ENCODE data around the gene ATP2B1.
A peak's percentile ranks its signal among the peaks of the same experiment; 100 is the strongest.
"Not testable (repeated sequence)": the region's sequence is repeated elsewhere in the genome, so short reads cannot be mapped to it uniquely, and the experiment has no call there.

The ATP2B1 gene

DNA sequence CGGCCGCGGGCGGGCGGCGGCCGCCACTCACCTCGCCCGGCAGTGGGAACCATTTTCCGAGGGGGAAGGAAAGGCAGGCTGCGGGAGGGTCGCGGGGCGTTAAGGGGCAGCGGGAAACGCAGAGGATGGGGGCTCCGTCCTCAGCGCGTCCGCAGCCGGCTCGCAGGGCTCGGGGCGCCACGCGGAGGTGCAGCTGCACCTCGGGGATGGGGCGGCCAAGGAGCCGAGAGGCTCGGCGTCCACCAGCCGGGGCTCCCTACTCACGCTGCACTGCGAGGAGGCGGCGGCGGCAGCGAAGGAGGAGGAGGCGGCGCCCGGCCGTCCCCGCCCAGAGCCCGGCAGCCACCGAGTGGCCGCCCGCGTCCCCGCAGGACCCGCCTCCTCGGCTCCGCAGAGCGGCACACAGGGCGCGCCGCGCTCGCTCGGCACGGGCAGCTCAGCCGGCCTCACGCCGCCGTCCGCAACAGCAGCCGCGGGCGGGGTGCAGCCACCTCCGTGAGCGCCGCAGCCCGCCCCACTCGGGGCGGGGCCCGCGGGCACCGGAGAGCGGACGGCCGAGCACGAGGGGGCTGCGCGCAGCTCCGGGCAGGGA, at the start of gene ATP2B1:
Gene ATP2B1, minus strand, starts transcription at position 274 of the 592 bp plus-strand sequence. CDS start 52,952 bp downstream, outside the sequence.
- peak; percentile 48 to 73 (median 65) for DNase-seq (ENCODE audit: low read depth in 2 of 3, low spot score in 2 of 3)

DNA sequence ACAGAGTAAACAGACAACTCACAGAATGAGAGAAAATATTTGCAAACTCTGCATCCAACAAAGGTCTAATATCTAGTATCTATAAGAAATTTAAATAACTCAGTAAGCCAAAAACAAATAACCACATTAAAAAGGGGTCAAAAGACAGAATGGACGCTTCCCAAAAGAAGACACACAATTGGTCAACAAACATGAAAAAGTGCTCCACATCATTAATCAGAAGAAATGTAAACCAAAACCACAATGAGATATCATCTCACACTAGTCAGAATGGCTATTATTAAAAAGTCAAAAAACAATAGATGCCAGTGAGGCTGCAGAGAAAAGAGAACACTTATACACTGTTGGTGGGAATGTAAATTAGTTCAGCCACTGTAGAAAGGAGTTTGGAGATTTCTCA, 49.3 kb upstream of the ATP2B1 start:
- DNase-seq (ENCODE audit: low read depth in 2 of 3, low spot score in 2 of 3) = not testable (repeated sequence)

DNA sequence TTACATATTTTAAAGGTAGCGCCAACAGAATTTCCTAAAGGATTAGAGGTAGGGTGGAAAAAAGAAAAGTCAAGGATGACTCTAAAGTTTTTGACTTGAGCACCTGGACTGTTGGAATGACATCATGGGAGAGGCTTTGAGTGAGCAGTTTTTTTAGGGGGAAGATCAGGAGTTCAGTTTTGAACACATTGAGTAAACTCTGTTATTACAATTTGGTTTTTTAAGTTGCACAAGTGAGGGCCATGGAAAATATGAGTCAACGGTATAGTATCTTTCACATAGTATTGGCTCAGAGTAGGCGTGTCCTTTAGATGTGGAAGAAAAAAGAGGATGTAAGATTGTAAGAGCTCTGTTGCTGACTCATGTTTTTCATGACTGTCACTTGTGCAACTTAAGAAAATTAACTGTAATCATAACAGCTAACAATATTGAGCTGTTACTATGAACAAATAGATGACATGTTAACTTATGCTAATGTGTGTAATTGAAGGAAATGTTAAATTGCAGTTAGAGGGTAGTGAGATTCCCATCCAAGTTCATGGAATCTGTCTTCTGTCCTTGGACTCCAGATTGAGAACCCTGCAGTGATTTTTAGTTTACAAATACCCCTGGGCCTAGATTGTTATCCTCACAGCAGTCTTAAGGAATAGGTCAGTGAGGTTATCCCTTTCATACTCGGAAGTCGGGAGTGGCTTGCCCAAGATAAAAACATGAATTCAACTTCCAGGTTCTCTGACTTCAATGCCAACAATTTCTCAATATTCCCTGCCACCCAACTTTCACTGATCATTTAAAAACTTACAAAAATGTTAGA, 48.2 kb upstream of the ATP2B1 start:
- no peak for DNase-seq (ENCODE audit: low read depth in 2 of 3, low spot score in 2 of 3)

DNA sequence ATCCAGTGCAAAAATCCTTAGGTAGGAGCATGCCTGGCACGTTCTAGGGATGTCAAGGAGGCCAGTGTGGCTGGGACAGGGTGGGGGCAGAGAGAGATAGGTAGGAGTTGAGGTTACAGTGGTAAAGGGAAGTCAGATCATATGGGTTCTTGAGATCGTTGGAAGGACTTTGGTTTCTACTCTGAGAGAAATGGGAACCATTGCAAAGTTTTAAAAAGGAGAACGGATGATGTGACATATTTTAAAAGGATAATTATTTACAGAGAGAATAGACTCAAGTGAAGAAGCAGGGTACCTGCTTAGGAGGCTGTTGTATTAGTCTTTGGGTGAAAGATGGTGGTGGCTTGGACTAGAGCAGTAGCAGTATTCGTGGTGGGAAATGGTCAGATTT, 47.6 kb upstream of the ATP2B1 start:
- DNase-seq (ENCODE audit: low read depth in 2 of 3, low spot score in 2 of 3) = no peak

DNA sequence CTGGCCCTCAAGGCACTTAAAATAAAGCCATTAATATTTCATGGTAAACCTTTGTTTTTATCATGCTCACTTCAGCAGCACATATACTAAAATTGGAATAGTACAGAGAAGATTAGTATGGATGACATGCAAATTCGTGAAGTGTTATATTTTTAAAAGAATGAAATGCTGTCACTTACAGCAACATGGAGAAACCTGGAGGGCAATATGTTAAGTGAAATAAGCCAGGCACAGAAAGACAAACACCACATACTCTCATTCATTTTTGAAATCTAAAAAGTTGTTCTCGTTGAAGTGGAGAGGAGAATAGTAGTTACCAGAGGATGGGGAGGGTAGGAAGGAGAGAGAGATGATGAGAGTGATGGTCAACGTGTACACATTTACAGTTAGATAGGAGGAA, 45.4 kb upstream of the ATP2B1 start:
- DNase-seq (ENCODE audit: low read depth in 2 of 3, low spot score in 2 of 3) = no peak

DNA sequence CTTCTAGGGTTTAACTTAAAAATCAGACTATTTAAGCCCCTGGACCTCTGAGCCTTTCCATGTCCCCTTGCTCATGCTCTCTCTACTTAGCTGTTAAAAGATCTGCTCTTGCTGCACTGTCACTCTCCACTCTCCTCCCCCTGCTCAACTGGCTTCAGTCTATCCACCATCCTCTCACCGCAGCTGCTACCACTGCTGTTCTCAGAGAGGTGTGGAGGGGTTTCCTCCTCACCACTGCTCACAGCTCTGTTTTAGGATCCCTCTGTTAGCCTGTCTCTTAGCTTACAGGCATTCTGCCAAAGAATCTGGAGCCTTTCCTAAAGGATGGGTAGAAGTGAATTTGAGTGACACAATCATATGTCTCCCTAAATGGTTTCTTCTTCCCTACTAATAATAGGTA, 43.7 kb upstream of the ATP2B1 start:
- no peak for DNase-seq (ENCODE audit: low read depth in 2 of 3, low spot score in 2 of 3)

DNA sequence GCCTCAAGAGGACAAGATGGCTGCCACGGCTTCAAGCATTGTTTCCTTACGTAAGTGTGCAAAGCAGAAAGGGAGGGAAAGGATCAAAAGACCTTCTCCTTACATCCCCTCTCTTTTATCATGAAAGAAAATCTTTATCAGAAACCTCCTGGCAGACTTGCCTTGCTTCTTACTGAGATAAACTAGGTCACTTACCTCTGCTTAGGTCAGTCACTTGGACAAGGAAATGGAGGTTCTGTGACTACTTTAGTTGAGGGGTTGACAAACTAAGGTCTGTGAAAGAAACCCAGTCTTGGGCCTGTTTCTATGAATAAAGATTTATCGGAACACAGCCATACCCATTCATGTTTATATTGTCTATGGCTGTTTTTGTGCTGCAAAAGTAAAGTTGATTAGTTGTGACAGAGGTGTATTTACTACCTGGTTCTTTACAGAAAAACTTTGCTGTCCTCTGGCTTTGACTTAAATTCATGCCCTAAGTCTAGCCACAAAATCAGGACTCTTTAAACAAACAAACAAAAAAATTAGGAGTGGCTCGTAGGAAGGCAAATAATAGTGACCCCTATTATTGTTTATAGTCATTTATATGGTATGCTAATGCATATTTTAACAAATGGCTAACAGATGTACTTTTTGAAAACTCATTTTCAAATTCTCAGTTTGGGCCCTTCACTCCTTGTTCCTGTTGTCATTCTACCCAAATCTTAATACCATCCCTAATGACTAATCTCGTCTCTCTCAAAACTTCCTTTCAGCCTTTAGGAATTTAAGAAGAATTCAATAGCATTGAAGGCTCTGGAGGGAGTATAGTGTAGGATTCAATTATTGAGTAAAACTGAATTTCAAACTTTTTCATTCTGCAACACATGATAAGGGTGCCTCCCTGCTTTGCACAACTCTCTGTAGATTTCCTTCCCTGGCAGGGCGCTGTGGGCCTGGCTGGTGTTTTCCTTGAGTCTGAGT, 42.0 kb upstream of the ATP2B1 start:
- no peak for DNase-seq (ENCODE audit: low read depth in 2 of 3, low spot score in 2 of 3)

DNA sequence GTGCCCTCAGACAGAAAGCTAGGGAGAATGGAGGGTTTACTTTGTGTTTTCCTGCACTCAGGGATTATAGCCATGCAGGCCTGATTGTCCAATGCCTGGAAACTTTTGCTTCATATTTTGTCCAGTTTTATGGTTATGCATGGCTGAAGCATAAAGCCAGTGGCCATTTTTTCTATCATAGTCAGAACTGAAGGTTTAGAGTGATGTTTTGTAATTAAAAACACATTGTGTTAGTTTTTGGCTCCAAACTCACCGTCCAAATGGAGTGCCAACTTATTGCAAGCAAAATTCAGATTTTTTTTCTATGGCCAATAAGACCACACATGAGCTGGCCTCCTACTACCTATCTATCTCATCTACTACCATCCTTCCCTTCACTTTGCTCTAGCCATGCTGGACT, 40.2 kb upstream of the ATP2B1 start:
- DNase-seq (ENCODE audit: low read depth in 2 of 3, low spot score in 2 of 3) = no peak

DNA sequence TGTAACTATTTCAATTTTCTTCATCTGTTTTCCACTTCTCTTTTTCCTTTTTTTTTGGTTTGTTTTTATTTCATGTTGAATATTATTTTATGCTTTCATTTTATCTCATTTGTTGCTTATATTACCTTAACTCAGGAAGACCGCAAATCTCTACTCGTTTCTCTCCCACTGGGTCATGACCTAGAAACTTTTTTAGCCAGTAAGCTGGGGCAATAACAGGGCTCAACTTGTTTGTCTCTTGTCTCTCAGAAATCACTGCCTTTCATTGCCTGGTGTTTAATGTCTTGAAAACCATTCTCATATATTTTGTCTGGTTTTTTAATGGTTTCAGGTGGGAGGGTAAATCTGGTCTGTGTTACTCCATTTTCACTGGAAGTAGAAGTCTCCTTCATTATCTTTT, 36.6 kb upstream of the ATP2B1 start:
- no peak for DNase-seq (ENCODE audit: low read depth in 2 of 3, low spot score in 2 of 3)

DNA sequence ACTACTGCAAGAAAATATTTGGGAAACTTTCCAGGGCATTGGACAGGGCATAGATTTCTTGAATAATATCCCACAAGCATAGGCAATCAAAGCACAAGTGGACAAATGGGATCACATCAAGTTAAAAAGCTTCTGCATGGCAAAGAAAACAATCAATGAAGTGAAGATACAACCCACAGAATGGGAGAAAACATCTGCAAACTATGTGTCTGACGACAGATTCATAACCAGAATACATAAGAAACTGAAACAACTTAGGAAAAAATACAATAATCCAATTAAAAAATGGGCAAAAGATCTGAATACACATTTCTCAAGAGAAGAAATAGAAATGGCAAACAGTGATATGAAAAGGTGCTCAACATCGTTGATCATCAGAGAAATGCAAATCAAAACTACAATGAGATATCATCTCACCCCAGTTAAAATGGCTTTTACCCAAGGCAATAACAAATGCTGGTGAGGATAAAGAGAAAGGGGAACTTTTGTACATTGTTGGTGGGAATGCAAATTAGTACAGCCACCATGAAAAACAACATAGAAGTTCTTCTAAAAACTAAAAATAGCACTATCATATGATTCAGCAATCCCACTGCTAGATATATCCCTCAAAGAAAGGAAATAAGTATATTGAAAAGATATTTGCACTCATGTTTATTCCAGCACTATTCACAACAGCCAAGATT, 33.8 kb upstream of the ATP2B1 start:
- no peak for DNase-seq (ENCODE audit: low read depth in 2 of 3, low spot score in 2 of 3)

DNA sequence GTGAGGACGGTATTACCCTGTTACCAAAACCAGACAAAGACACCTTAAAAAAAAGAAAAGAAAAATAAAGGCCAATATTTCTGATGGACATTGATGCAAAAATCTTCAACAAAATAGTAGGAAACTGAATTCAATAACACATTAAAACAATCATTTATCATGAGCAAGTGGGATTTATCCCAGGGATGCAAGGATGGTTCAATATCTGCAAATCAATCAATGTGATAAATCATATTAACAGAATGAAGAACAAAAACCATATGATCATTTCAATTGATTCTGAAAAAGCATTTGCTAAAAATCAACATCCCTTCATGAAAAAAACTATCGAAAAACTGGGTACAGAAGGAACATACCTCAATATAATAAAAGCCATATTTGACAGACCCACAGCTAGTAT, 32.3 kb upstream of the ATP2B1 start:
- no peak for DNase-seq (ENCODE audit: low read depth in 2 of 3, low spot score in 2 of 3)

DNA sequence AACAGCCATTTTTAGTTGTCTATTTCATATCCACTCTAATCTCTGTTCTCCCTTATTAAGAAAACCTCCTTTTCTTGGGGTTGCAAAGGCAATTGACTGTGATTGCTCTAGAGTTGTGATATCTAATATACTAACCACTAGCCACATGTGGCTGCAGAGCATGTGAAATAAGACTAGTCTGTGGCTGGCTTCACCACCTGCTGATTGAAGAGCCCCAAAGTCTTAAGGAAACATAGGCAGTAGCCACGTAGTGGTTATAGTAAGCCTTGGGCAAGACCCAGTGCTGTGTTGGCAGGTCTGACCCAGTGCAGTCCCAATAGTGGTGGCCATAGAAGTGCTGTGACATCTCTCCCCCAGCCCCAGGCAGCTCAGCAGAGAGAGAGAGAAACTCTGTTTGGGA, 28.4 kb upstream of the ATP2B1 start:
- no peak for DNase-seq (ENCODE audit: low read depth in 2 of 3, low spot score in 2 of 3)

DNA sequence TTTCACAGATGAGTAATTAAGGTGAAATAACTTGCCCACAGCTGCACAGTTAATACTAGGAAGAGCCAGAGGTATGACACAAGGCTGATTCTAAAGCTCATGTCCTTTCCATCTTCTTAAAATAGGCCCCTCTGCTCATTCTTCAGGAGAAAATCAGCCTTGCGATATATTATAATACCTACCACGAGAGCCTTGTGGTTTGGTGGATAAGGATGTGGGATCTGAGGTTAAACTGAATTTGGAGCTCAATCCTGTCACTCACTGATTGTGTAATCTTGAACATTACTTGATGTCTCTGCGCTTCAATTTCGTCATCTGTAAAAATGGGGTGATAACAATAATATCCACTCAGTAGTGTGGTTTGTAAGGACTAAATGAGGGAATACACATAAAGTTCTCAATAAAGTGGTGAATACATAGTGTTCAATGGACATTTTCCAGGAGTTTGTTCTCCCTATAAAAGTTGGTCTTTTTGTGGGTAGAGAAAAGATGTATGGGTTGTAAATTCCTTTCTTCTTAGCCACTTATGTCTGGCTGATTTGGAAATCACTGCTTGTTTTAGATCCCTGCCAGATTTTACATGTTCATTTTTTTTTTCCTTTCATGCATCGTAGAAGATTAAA, 25.1 kb upstream of the ATP2B1 start:
- DNase-seq (ENCODE audit: low read depth in 2 of 3, low spot score in 2 of 3) = no peak

DNA sequence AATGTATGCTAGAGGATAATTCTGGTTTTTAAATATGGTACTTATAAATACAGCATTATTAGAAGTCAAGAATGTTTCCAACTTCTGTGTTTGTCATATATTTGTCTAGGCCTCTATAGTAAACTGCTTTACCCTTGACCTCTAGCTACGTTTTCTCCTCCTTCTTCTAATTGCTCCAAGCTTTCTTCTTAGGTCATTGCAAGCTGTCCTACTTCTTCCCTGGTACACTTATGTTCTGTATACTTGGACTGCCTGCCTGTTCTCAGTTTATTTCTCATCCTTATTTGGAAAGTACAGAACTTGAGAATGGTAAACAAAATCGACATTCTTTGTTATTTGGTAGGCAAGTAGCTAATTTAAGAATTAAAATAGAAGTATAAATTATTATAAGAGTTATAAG, 23.9 kb upstream of the ATP2B1 start:
- DNase-seq (ENCODE audit: low read depth in 2 of 3, low spot score in 2 of 3) = no peak

DNA sequence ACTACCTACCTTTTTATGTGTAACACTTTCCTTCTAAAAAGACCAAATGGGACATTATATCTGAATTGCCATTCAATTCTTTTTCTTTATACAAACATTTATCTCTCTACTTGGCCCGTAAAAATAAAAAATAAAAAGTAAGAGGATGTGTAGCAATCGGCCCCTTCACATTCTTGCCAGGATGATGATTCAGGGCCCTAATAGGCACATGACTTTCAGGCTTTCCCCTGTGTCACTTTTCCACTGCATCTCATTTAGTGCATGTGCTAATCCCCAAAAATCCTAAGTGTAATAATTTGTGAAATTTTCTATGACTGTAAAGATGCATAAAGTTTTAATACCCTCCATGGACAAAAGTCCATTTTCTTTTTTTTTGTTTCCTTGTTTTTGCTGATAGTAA, 23.0 kb upstream of the ATP2B1 start:
- no peak for DNase-seq (ENCODE audit: low read depth in 2 of 3, low spot score in 2 of 3)

DNA sequence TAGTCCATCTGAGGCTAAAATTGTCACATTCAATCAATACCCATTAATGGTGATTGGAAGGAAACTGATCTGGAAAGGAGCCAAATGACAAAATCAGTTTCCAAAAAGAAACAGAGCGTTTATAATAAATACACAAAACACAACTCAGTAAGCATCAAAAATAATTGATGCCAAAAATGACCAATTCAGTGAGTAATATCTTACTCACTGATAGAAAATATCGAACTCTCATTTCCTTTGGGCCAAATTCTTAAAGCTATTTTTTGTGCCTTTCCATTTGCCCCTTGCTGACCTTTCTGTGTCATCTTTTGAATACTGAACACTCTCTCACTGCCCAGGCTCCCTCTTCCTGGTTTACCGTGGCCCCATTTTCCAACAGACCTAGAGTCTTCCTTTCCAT, 22.5 kb upstream of the ATP2B1 start:
- DNase-seq (ENCODE audit: low read depth in 2 of 3, low spot score in 2 of 3) = no peak

DNA sequence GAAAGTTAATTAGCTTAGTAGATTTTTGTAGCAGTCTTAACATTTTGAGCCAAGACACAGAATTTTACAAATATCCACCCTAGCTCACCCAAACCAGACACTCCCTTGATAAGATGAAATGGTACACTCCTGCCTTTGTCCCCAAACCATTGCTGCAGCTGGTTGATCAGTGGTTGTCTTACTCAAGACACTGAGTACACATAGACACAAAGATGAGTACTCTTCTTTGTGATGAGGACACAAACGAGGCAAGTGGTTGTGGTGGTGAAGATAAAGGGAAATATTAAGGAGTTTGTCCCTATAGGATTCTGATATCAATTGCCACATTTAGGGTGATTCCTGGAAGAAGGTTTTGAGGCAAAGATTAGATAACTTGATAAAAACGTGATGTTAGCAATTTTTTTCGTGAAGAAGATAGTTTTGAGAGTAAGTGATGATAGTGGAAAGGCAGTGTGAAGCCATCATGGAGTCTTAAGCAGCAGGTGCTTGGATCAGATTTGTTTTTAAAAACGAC, 21.4 kb upstream of the ATP2B1 start:
- DNase-seq (ENCODE audit: low read depth in 2 of 3, low spot score in 2 of 3) = no peak

DNA sequence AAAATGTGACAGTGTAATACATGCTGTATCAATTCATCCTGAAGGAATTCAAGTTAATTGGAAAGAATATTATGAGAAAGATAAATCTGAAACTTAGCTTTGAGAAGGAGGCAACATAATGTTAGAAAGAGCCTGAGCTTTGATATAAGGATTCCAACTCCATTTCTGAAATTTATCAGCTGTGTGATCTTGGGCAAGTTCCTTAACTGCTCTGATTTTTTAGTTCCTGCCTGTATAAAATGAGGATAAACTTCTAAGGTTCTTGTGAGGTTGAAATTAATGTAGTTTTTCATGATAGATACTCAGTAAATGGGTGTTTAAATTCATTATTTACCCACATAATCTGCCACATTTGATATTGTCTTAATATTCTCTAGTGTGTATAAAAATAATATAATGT, 14.6 kb upstream of the ATP2B1 start:
- no peak for DNase-seq (ENCODE audit: low read depth in 2 of 3, low spot score in 2 of 3)

DNA sequence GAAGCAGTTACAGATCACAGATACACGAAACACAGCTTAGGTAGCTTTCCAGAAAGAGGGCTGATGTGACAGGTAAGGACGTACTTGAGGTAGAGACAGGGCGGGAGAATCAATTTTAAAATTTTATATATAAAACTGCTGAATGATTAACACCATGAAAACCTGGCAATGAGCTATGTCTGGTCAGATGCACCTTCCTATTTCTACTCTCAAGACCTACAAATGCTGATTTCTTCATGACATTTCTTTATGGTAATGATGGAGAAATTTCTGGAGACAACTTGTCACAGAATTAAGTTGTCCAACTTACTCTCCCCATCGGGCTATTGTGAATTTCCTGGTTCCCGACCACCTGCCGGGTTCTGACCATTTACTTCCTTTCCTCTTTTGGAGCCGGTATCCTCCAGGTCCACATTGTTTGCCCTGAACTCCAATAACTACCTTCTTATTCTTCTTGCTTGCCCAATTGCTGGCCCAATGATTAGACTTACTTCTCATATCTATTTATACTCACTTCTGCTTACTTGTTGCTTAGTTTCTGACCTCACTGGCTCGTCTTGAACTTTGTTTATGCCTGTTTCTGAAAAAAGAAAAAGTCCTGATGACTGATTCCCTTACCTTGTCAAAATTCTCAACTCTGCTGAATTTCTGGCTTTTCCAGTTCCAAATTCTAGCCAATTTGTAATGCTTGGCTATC, 12.8 kb upstream of the ATP2B1 start:
- no peak for DNase-seq (ENCODE audit: low read depth in 2 of 3, low spot score in 2 of 3)
